Endodermal cell (in vitro differentiated cells): ENCODE data around the gene REN. TPM values are rescaled to one million over a fixed set of nuclear protein-coding genes. Genes with fewer than 3 reads are reported as not detected.

ENCODE experiments used
- DNase-seq: peaks from one replicate; pipeline ENCODE4 v3.0.0-alpha.2; 2017
- H3K27ac ChIP-seq: 2 replicates; pipeline ENCODE4 v1.5.1; 2013; ENCODE audit warnings: mild to moderate bottlenecking, low read depth, low read length, moderate library complexity
- H3K27me3 ChIP-seq: 2 replicates; pipeline ENCODE4 v1.6.1; 2013; ENCODE audit warnings: mild to moderate bottlenecking, low read length, moderate library complexity; ENCODE audit not compliant: insufficient read depth, control insufficient read depth, poor library complexity, severe bottlenecking
- H3K36me3 ChIP-seq: 2 replicates; pipeline ENCODE4 v1.7.0; 2013; ENCODE audit warnings: mild to moderate bottlenecking, low read length, moderate library complexity; ENCODE audit not compliant: control insufficient read depth, insufficient read depth
- H3K4me1 ChIP-seq: one replicate; pipeline ENCODE4 v1.7.0; 2013; ENCODE audit warnings: low read length; ENCODE audit not compliant: control insufficient read depth, insufficient read depth
- H3K4me3 ChIP-seq: 2 replicates; pipeline ENCODE4 v1.5.1; 2013; ENCODE audit warnings: mild to moderate bottlenecking, low read length, moderate library complexity
- H3K9ac ChIP-seq: 2 replicates; pipeline ENCODE4 v1.6.1; 2013; ENCODE audit warnings: mild to moderate bottlenecking, low read length, moderate library complexity; ENCODE audit not compliant: poor library complexity, severe bottlenecking; ENCODE audit errors: extremely low read depth
- H3K9me3 ChIP-seq: 2 replicates; pipeline ENCODE4 v1.6.1; 2013; ENCODE audit warnings: mild to moderate bottlenecking, low read length, moderate library complexity; ENCODE audit not compliant: control insufficient read depth
- H3K27ac Mint-ChIP-seq: 2 replicates; pipeline ENCODE4 v1.8.0; 2020; ENCODE audit warnings: mixed read lengths
- H3K27me3 Mint-ChIP-seq: 2 replicates; pipeline ENCODE4 v1.8.0; 2021; ENCODE audit warnings: mild to moderate bottlenecking, mixed read lengths; ENCODE audit not compliant: insufficient read depth
- H3K36me3 Mint-ChIP-seq: 2 replicates; pipeline ENCODE4 v1.8.0; 2020; ENCODE audit warnings: low read depth, mixed read lengths
- H3K4me1 Mint-ChIP-seq: 2 replicates; pipeline ENCODE4 v1.8.0; 2020; ENCODE audit warnings: mixed read lengths
- H3K4me3 Mint-ChIP-seq: 2 replicates; pipeline ENCODE4 v1.8.0; 2020; ENCODE audit warnings: mild to moderate bottlenecking, moderate library complexity, mixed read lengths
- H3K9me3 Mint-ChIP-seq: 2 replicates; pipeline ENCODE4 v1.8.0; 2020; ENCODE audit warnings: mild to moderate bottlenecking, mixed read lengths
- WGBS, 2 experiments: methylation state at CpG; one replicate each; pipeline versions ENCODE4 v1.1.5 to v1.1.7; 2013; ENCODE audit warnings: missing lambda C conversion rate in 2 of 2, mixed read lengths in 1 of 2; ENCODE audit not compliant: insufficient coverage in 1 of 2, insufficient read length in 1 of 2; 5-methylcytosine and 5-hydroxymethylcytosine counted together
- total RNA-seq, 2 donors: library from RNA; stranded (reverse); fragmentation: NEBNext Ultra II Directional in 1 of 2; extraction: Animal tissue kit (Norgen Biotek cat#: 25700) in 1 of 2; gene quantifications; 2 replicates in 1 of 2; 3 replicates in 1 of 2; pipeline ENCODE4 v1.2.1, GENCODE V29; 2021
- TF ChIP-seq, protein P1 (sequence below): fragments of 200-600 bp; sonication (generic); conservative IDR thresholded peaks from 2 replicates; pipeline ENCODE4 v1.5.0; 2021; ENCODE audit warnings: antibody characterized with exemption, mild to moderate bottlenecking

Gene REN
- total RNA-seq, 2 donors from 2014 or later, result not detected

DNA sequence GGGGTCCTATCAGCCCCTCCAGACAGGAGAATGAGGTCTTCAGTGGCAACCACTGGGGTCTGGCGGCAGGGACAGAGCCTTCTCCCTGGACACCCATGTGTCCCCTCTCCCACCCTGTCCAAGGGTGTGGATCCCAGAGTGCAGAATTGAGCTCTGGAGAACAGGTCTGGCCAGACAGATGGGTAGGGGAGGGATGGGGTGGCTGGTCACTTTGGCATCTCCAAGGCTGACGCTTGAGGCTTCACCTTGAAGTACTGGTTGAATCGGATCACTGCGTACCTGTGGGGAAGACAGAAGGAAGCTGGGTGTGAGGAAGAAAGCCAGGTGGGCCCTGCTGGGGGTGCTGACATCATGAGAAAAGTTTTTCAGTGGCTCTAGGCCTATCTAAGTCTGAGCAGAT lies 34.2 kb downstream of the REN start:
- H3K27ac Mint-ChIP-seq, result peak overlapping the region; percentile 32
- H3K27ac ChIP-seq, result no peak overlapping the region
- no peaks in the 10 kb centered on the region for H3K4me1 ChIP-seq
- H3K9ac ChIP-seq, result no peak overlapping the region
- H3K4me1 Mint-ChIP-seq, result peaks cover 15% of the 10 kb centered on the region
- peaks cover 16% of the 10 kb centered on the region for H3K36me3 ChIP-seq
- H3K27me3 Mint-ChIP-seq, result no peaks in the 10 kb centered on the region
- no peak overlapping the region for H3K4me3 Mint-ChIP-seq
- no peak for DNase-seq
- WGBS, 2 experiments, result 87% methylated on average over 4 of the region's 4 CpGs; no CpG with 5 or more reads in 1 of the 2 experiments
- no peaks in the 10 kb centered on the region for H3K27me3 ChIP-seq
- no peaks in the 10 kb centered on the region for H3K9me3 Mint-ChIP-seq
- TF ChIP-seq, protein P1, sequence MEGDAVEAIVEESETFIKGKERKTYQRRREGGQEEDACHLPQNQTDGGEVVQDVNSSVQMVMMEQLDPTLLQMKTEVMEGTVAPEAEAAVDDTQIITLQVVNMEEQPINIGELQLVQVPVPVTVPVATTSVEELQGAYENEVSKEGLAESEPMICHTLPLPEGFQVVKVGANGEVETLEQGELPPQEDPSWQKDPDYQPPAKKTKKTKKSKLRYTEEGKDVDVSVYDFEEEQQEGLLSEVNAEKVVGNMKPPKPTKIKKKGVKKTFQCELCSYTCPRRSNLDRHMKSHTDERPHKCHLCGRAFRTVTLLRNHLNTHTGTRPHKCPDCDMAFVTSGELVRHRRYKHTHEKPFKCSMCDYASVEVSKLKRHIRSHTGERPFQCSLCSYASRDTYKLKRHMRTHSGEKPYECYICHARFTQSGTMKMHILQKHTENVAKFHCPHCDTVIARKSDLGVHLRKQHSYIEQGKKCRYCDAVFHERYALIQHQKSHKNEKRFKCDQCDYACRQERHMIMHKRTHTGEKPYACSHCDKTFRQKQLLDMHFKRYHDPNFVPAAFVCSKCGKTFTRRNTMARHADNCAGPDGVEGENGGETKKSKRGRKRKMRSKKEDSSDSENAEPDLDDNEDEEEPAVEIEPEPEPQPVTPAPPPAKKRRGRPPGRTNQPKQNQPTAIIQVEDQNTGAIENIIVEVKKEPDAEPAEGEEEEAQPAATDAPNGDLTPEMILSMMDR, result no peak
- H3K4me3 ChIP-seq, result no peak overlapping the region
- H3K36me3 Mint-ChIP-seq, result peaks cover 11% of the 10 kb centered on the region
- no peaks in the 10 kb centered on the region for H3K9me3 ChIP-seq

DNA sequence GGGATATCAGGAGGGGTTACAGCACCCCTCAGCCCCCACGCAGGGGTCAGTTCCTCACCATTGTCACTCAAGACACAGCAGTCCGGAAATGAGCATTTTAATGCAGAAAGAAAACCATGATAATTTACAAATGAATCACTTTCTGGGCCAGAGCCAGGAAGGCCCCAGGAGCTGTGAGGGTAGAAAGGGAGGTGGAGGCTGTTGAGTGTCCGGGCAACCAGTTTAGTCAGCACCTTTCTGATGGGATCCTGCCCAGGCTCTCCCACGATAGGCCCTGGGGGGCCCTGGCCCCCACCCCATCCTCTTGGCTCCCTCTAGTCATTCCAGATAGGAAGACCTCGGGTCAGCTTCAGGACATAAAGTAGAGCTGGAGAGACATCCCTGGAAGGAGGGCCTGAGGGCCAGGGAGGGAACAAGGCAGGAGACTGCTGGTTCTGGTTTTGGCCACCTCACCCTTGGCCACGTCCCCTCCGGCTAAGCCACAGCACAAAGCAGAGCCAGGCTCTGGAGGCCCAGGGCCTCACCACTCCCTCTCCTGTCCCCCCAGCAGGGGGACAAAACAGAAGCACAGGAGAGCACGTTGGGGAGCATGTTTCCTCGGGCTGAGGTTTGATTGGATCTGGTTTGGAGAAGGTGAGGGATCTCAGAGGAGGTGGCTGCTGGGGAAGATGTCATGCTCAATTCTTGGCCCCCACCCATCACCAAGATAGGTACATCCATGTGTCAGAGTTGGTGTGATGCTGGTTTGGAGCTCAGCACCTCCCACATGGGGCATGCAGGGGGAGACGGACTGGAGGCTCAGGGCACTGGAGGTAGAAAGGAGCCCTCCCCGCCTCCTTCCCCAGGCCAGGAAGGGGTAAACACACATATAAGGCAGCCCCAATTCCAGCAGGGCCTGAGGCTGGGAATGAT lies 34.9 kb downstream of the REN start:
- DNase-seq, result no peak
- whole genome bisulfite sequencing, 2 experiments, result 84 to 89% methylated on average over 5 to 11 of the region's 11 CpGs
- H3K36me3 Mint-ChIP-seq, result peaks cover 19% of the 10 kb centered on the region
- peak overlapping the region; percentile 67 for H3K27ac Mint-ChIP-seq
- no peak overlapping the region for H3K27ac ChIP-seq
- TF ChIP-seq, protein P1, result peak; percentile 40
- H3K27me3 ChIP-seq, result no peaks in the 10 kb centered on the region
- H3K4me3 Mint-ChIP-seq, result no peak overlapping the region
- H3K36me3 ChIP-seq, result peaks cover 20% of the 10 kb centered on the region
- H3K27me3 Mint-ChIP-seq, result no peaks in the 10 kb centered on the region
- no peaks in the 10 kb centered on the region for H3K9me3 ChIP-seq
- H3K4me1 Mint-ChIP-seq, result peaks cover 18% of the 10 kb centered on the region
- H3K9me3 Mint-ChIP-seq, result no peaks in the 10 kb centered on the region
- H3K4me1 ChIP-seq, result no peaks in the 10 kb centered on the region
- H3K9ac ChIP-seq, result no peak overlapping the region
- no peak overlapping the region for H3K4me3 ChIP-seq

DNA sequence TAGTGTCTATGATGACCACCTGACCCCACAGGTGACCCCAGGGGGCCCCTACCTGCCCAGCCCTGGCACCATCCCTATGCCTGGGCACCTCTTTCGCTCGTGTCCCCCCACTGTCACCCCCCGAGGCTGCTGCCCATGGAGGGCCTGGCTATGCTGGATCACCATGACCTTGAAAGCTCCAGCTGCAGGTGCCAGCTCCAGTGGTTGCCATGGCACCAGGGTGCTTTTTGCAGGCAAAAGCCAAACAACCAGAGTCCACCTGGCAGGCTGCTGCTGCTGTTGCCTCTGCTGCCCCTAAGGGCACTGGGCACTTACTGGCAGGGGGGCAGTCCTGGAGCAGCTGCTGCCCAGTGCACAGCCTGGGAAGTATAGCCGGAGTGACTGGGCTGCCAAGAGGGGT lies 36.0 kb downstream of the REN start:
- Mint-ChIP-seq H3K9me3 (no peaks in the 10 kb centered on the region), H3K4me3 (no peak overlapping the region), H3K27me3 (no peaks in the 10 kb centered on the region), H3K27ac (no peak overlapping the region), H3K36me3 (peaks cover 26% of the 10 kb centered on the region), H3K4me1 (peaks cover 18% of the 10 kb centered on the region)
- no peak for DNase-seq
- Histone ChIP-seq H3K4me3 (no peak overlapping the region), H3K27ac (no peak overlapping the region), H3K36me3 (peaks cover 21% of the 10 kb centered on the region), H3K4me1 (no peaks in the 10 kb centered on the region), H3K27me3 (no peaks in the 10 kb centered on the region), H3K9ac (no peak overlapping the region), H3K9me3 (no peaks in the 10 kb centered on the region)
- TF ChIP-seq, protein P1, result no peak
- WGBS, 2 experiments, result 98 to 100% methylated on average over 2 to 4 of the region's 4 CpGs
